PC-9 (cell line): ENCODE measurements around the gene KRTAP5-11.
"Not testable (repeated sequence)": the region's sequence is repeated elsewhere in the genome, so short reads cannot be mapped to it uniquely, and the experiment has no call there.

ENCODE experiments used
- EZH2 ChIP-seq: fragments of 200-600 bp; sonication (generic); IDR thresholded peaks from 2 replicates; pipeline ENCODE4 v1.8.0; 2017; ENCODE audit warnings: antibody characterized with exemption, low read depth
- TF ChIP-seq, protein P1 (sequence below): fragments of 200-600 bp; sonication (generic); conservative IDR thresholded peaks from 2 replicates; pipeline ENCODE4 v1.6.1; 2017; ENCODE audit warnings: mixed run types, antibody characterized with exemption, mild to moderate bottlenecking, moderate library complexity

DNA sequence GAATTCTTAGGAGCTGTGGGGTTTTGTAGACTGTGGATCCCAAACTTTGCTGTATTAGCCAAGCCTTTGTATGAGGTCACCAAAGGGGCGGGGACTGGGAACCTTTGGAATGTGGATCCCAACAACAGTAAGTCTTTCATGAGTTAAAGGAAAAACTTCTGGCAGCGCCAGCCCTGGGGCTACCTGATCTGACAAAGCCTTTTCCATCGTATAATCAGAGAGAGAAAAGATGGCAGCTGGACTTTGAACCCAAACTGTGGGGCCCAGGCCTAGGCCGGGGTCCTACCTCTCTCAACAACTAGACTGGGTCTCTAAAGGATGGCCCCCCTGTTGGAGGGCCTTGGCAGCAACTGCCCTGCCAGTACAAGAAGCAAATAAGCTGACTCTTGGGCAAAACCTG lies 5.6 kb upstream of the KRTAP5-11 start:
- TF ChIP-seq, protein P1, sequence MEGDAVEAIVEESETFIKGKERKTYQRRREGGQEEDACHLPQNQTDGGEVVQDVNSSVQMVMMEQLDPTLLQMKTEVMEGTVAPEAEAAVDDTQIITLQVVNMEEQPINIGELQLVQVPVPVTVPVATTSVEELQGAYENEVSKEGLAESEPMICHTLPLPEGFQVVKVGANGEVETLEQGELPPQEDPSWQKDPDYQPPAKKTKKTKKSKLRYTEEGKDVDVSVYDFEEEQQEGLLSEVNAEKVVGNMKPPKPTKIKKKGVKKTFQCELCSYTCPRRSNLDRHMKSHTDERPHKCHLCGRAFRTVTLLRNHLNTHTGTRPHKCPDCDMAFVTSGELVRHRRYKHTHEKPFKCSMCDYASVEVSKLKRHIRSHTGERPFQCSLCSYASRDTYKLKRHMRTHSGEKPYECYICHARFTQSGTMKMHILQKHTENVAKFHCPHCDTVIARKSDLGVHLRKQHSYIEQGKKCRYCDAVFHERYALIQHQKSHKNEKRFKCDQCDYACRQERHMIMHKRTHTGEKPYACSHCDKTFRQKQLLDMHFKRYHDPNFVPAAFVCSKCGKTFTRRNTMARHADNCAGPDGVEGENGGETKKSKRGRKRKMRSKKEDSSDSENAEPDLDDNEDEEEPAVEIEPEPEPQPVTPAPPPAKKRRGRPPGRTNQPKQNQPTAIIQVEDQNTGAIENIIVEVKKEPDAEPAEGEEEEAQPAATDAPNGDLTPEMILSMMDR: not testable (repeated sequence)
- TF ChIP-seq EZH2: not testable (repeated sequence)
